Measurements from ENCODE around the gene CIB1.

CIB1 gene

DNA sequence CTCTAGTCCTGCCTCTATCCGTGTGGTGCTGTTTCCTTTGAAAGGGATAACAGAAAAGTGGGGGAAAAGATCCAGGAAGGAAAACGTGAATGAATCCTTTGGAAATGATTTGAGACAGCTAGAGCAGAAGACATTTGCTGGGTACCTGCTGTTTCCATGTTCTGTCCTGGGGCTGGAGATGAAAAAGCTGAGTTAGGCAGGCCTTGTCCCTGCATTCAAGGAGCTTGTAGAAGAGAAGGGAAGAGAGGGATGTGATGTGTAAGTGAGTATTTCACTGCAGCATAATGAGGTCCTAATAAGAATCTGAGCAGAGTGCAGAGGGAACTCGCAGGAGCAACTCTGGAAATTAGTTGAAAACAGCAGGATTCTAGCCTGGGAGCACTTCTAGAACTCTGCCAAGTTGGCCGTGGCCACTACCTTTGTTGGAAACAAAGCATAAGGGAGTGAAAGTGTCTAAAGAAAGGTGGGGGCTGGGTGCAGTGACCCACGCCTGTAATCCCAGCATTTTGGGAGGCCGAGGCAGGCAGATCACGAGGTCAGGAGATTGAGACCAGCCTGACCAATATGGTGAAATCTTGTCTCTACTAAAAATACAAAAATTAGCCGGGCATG lies 46.4 kb downstream of the CIB1 start:
- TF ChIP-seq, protein P1, sequence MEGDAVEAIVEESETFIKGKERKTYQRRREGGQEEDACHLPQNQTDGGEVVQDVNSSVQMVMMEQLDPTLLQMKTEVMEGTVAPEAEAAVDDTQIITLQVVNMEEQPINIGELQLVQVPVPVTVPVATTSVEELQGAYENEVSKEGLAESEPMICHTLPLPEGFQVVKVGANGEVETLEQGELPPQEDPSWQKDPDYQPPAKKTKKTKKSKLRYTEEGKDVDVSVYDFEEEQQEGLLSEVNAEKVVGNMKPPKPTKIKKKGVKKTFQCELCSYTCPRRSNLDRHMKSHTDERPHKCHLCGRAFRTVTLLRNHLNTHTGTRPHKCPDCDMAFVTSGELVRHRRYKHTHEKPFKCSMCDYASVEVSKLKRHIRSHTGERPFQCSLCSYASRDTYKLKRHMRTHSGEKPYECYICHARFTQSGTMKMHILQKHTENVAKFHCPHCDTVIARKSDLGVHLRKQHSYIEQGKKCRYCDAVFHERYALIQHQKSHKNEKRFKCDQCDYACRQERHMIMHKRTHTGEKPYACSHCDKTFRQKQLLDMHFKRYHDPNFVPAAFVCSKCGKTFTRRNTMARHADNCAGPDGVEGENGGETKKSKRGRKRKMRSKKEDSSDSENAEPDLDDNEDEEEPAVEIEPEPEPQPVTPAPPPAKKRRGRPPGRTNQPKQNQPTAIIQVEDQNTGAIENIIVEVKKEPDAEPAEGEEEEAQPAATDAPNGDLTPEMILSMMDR (IDR thresholded peaks at IDR 0.05), result no peak
- Histone ChIP-seq H3K27ac (peak overlapping the region; percentile 24 to 42), H3K4me3 (no peak overlapping the region)
- no peak for DNase-seq (ENCODE audit: low spot score)

DNA sequence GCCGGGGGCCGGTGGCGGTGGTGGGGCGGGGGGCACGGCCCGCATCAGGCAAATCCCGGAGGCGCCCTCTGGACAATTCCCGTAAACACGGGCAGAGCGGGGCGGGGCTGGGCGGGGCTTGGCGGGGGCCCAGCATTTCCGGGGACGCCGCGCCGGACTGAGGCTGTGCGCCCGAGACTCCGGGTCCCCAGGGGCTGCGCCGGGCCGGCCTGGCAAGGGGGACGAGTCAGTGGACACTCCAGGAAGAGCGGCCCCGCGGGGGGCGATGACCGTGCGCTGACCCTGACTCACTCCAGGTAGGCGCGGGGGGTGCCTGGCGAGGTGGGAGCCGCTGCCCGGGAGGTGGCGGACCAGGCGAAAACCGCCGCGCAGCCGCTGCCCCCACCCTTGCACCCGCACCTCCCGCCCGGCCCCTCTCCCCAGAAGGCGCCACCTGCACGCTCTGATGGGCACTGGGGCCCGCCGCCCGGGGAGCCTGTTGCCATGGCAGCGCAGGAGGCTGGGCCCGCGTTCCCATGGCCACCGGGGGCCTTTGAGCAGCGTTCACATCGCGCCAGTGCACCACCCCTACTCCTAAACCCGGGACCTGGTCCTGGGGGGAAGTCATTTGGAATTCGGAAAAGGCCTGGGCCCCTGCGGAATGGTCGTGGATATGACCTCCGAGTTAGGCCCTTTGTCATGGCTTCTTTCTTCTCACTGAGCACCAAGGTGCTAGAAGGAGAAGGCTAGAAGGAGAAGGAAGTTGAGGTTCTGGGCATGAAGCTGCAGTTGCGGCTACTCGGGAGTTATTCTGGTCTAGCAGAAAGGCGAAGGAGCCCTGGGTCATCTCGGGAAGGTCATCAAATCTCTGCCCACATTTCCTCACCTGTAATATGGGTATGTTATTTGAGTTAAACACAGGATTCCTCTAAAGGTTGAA lies 48.7 kb downstream of the CIB1 start:
- Histone ChIP-seq H3K4me3 (peak overlapping the region; percentile 79), H3K27ac (peak overlapping the region; percentile 89 to 95)
- peak; percentile 80 for DNase-seq (ENCODE audit: low spot score)
- TF ChIP-seq, protein P1 (IDR thresholded peaks at IDR 0.05), result no peak

DNA sequence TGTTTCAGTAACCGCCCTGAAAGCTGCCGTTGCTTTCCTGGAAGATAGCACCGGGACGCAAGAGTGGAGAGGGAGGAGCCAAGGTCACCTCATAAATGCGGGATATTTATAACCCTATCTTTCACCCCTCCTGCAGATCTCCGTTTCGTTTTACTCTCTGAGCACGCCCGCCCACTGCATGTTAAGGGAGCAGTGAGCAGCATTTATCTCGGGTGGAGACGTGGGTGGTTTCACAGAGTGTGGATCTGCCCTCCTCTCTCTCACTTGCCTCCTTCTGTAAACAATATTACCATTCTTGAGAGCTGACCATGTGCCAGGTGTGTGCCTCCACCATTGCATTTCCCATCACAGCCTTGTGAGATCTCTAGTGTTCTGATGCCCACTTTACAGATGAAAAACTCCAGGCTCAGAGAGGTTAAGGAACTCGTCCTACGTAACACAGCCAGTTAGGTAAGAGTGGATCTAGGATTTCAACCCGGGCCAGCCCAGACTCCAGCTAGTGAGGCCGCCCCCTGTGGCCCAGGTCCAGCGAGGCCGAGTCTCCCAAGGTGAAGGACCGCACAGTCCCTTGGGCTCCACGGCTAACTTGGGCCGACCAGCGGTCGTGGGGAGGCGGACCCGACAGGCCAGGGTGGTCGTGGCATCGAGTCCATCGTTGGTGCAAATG lies 49.5 kb downstream of the CIB1 start:
- DNase-seq (ENCODE audit: low spot score), result peak; percentile 93
- Histone ChIP-seq H3K4me3 (peak overlapping the region; percentile 79), H3K27ac (peak overlapping the region; percentile 89 to 95)
- TF ChIP-seq, protein P1 (IDR thresholded peaks at IDR 0.05), result no peak

DNA sequence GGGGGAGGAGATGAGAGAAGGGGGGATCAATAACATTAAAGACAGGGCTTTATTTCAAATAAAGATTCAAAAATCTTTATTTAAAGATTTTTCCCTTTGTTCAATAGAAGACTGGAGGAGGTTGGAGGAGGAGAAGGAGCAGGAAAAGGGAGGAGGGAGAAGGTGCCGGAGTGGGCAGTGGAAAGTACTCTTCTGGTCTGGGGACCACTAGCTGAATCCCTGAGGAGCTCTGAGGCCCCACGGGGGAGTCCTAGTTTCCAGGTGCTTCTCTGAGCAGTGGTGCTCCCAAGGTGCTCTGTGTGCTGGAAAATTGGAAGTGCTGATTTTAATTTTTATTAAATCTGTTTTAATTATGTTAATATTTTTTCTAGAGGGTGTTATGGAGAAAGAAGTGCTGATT lies 52.0 kb downstream of the CIB1 start:
- H3K27ac ChIP-seq, result no peak overlapping the region
- TF ChIP-seq, protein P1 (IDR thresholded peaks at IDR 0.05), result no peak
- H3K4me3 ChIP-seq, result no peak overlapping the region
- no peak for DNase-seq (ENCODE audit: low spot score)

Measured in coronary artery (tissue), 2 donors.